Neuronal stem cell (in vitro differentiated cells): Measurements from ENCODE around the gene KCNK2.

Experiments used
- DNase-seq: peaks from one replicate; pipeline ENCODE4 v3.0.0-alpha.2; 2013; ENCODE audit warnings: low spot score
- H2AFZ ChIP-seq: one replicate; pipeline ENCODE4 v1.6.1; 2013; ENCODE audit warnings: mild to moderate bottlenecking, low read length, inconsistent platforms
- H2AK5ac ChIP-seq: 2 replicates; pipeline ENCODE4 v1.6.1; 2013; ENCODE audit warnings: low read depth, mild to moderate bottlenecking, inconsistent platforms, low read length, moderate library complexity, mixed read lengths
- H2BK120ac ChIP-seq: 2 replicates; pipeline ENCODE4 v1.6.1; 2013; ENCODE audit warnings: low read depth, mild to moderate bottlenecking, inconsistent platforms, low read length, moderate library complexity, mixed read lengths
- H2BK12ac ChIP-seq: one replicate; pipeline ENCODE4 v1.6.1; 2013; ENCODE audit warnings: low read length, inconsistent platforms
- H2BK15ac ChIP-seq: 2 replicates; pipeline ENCODE4 v1.6.1; 2013; ENCODE audit warnings: mild to moderate bottlenecking, low read length, inconsistent platforms, mixed read lengths
- H2BK5ac ChIP-seq: one replicate; pipeline ENCODE4 v1.6.1; 2013; ENCODE audit warnings: inconsistent platforms, mild to moderate bottlenecking, low read length, moderate library complexity
- H3K14ac ChIP-seq: one replicate; pipeline ENCODE4 v1.6.1; 2013; ENCODE audit warnings: low read length, inconsistent platforms
- H3K18ac ChIP-seq: 2 replicates; pipeline ENCODE4 v1.6.1; 2013; ENCODE audit warnings: low read length, inconsistent platforms
- H3K23ac ChIP-seq: 2 replicates; pipeline ENCODE4 v1.6.1; 2013; ENCODE audit warnings: low read depth, mild to moderate bottlenecking, mixed read lengths, low read length, inconsistent platforms; ENCODE audit not compliant: poor library complexity
- H3K27ac ChIP-seq: replicated peaks from 3 replicates; pipeline ENCODE4 v1.5.1; 2013; ENCODE audit warnings: low read length, inconsistent platforms
- H3K27me3 ChIP-seq, 3 experiments: 2 replicates each; pipeline ENCODE4 v1.6.1; 2013; ENCODE audit warnings: low read length in 3 of 3, mild to moderate bottlenecking in 2 of 3, inconsistent platforms in 1 of 3, low read depth in 1 of 3, mixed read lengths in 1 of 3, moderate library complexity in 1 of 3; ENCODE audit not compliant: control insufficient read depth in 3 of 3, insufficient read depth in 3 of 3
- H3K36me3 ChIP-seq, 2 donors: replicated peaks in 1 of 2; 2 replicates each; pipeline ENCODE4 v1.6.1; 2013; ENCODE audit warnings: low read length in 2 of 2; ENCODE audit not compliant: control insufficient read depth in 2 of 2, insufficient read depth in 2 of 2
- H3K4ac ChIP-seq: 2 replicates; pipeline ENCODE4 v1.6.1; 2013; ENCODE audit warnings: inconsistent platforms, mild to moderate bottlenecking, low read length, moderate library complexity
- H3K4me1 ChIP-seq, 2 donors: 1 replicate in 1 of 2; 2 replicates in 1 of 2; pipeline ENCODE4 v1.6.1; 2013; ENCODE audit warnings: low read length in 2 of 2, low read depth in 1 of 2; ENCODE audit not compliant: control insufficient read depth in 2 of 2, insufficient read depth in 1 of 2
- H3K4me2 ChIP-seq: one replicate; pipeline ENCODE4 v1.6.1; 2013; ENCODE audit warnings: mild to moderate bottlenecking, low read length, inconsistent platforms; ENCODE audit not compliant: insufficient read depth, poor library complexity, severe bottlenecking
- H3K4me3 ChIP-seq, 2 donors: 2 replicates each; pipeline ENCODE4 v1.5.1; 2013; ENCODE audit warnings: low read length in 2 of 2, mild to moderate bottlenecking in 2 of 2, inconsistent platforms in 1 of 2, moderate library complexity in 1 of 2
- H3K79me1 ChIP-seq: one replicate; pipeline ENCODE4 v1.6.1; 2013; ENCODE audit warnings: low read depth, mild to moderate bottlenecking, inconsistent platforms, low read length, moderate library complexity
- H3K9ac ChIP-seq: one replicate; pipeline ENCODE4 v1.6.1; 2013; ENCODE audit warnings: mild to moderate bottlenecking, low read depth, low read length, inconsistent platforms; ENCODE audit not compliant: poor library complexity
- H3K9me3 ChIP-seq, 2 donors: replicated peaks in 1 of 2; 2 replicates each; pipeline versions ENCODE3 to v1.6.1; 2013; ENCODE audit warnings: low read length in 2 of 2, mild to moderate bottlenecking in 2 of 2, inconsistent platforms in 1 of 2, low read depth in 1 of 2, mixed read lengths in 1 of 2, moderate library complexity in 1 of 2; ENCODE audit not compliant: control insufficient read depth in 2 of 2, insufficient read depth in 1 of 2
- H4K8ac ChIP-seq: one replicate; pipeline ENCODE4 v1.6.1; 2013; ENCODE audit warnings: low read depth, mild to moderate bottlenecking, inconsistent platforms, low read length, moderate library complexity
- H4K91ac ChIP-seq: one replicate; pipeline ENCODE4 v1.6.1; 2013; ENCODE audit warnings: low read length, low read depth, mild to moderate bottlenecking, inconsistent platforms; ENCODE audit not compliant: poor library complexity
- WGBS, 2 donors: extraction: QIAGEN DNeasy Blood & Tissue Kit; methylation state at CpG; one replicate each; pipeline ENCODE4 v1.1.7; 2013; ENCODE audit warnings: missing lambda C conversion rate in 2 of 2, mixed read lengths in 1 of 2; ENCODE audit not compliant: insufficient read length in 2 of 2, insufficient replicate concordance in 1 of 2; ENCODE audit errors: extremely low coverage in 2 of 2; 5-methylcytosine and 5-hydroxymethylcytosine counted together

Gene KCNK2

DNA sequence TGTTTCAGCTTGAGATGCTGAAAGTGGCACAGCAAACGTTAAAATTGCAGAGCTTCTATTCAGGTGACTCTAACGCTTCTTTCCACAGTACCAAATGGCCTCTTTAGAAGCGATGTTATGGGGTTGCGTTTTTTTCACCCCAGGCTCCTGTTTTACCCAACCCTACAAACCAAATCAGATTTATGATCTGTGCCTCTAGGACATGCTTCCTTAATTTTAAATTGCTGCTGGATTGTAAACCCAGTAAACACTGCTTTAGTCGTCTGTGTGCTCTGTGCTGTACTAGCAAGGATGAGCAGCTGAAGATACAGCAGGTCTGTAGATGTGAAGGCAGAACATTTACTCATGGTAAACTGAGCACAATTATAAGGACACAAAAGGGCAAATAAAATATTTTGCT, 13.0 kb downstream of the KCNK2 start:
- H4K8ac ChIP-seq: no peak overlapping the region
- H2AK5ac ChIP-seq: no peak overlapping the region
- no peak overlapping the region for H3K27ac ChIP-seq
- H3K14ac ChIP-seq: no peak overlapping the region
- no peak overlapping the region for H3K18ac ChIP-seq
- no peaks in the 10 kb centered on the region for H3K36me3 ChIP-seq
- no peaks in the 10 kb centered on the region for H3K4me1 ChIP-seq
- DNase-seq: no peak
- H3K23ac ChIP-seq: no peak overlapping the region
- no peaks in the 10 kb centered on the region for H3K79me1 ChIP-seq
- no peak overlapping the region for H2BK120ac ChIP-seq
- H3K9ac ChIP-seq: no peak overlapping the region
- no peak overlapping the region for H2AFZ ChIP-seq
- WGBS, 2 donors: no CpG with 5 or more reads among the region's 5 CpGs
- H2BK5ac ChIP-seq: no peak overlapping the region
- H2BK12ac ChIP-seq: no peak overlapping the region
- H3K4me2 ChIP-seq: no peak overlapping the region
- no peaks in the 10 kb centered on the region for H3K27me3 ChIP-seq
- H2BK15ac ChIP-seq: no peak overlapping the region
- no peak overlapping the region for H3K4ac ChIP-seq
- no peak overlapping the region for H4K91ac ChIP-seq
- H3K9me3 ChIP-seq: no peaks in the 10 kb centered on the region
- H3K4me3 ChIP-seq: no peak overlapping the region

DNA sequence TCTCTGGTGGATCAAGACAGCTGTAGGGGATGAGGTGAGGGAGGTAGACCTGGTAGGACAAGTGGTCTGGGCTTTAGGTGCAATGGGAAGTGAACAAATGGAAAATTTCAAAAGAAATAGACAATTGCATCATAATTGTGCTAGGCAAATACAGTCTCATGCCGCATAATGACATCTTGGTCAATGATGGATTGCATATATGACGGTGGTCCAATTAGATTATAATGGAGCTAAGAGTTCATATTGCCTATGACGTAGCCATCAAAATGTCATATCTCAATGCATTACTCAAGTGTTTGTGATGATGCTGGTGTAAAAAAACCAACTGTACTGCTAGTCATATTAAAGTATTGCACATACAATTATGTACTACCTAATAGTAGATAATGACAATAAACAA, 19.0 kb downstream of the KCNK2 start:
- no peak overlapping the region for H3K4me2 ChIP-seq
- no peak overlapping the region for H4K8ac ChIP-seq
- H3K27me3 ChIP-seq: no peaks in the 10 kb centered on the region
- no peaks in the 10 kb centered on the region for H3K9me3 ChIP-seq
- no peak overlapping the region for H2AK5ac ChIP-seq
- H2BK12ac ChIP-seq: no peak overlapping the region
- H2BK5ac ChIP-seq: no peak overlapping the region
- no peak overlapping the region for H3K14ac ChIP-seq
- H2BK120ac ChIP-seq: no peak overlapping the region
- no peak overlapping the region for H3K27ac ChIP-seq
- no peaks in the 10 kb centered on the region for H3K4me1 ChIP-seq
- H3K36me3 ChIP-seq: no peaks in the 10 kb centered on the region
- H3K18ac ChIP-seq: no peak overlapping the region
- H3K9ac ChIP-seq: no peak overlapping the region
- H2AFZ ChIP-seq: no peak overlapping the region
- no peak overlapping the region for H3K4ac ChIP-seq
- H3K4me3 ChIP-seq: no peak overlapping the region
- no peak overlapping the region for H2BK15ac ChIP-seq
- no peak overlapping the region for H4K91ac ChIP-seq
- DNase-seq: no peak
- WGBS, 2 donors: no CpG with 5 or more reads among the region's 3 CpGs
- no peak overlapping the region for H3K23ac ChIP-seq
- no peaks in the 10 kb centered on the region for H3K79me1 ChIP-seq

DNA sequence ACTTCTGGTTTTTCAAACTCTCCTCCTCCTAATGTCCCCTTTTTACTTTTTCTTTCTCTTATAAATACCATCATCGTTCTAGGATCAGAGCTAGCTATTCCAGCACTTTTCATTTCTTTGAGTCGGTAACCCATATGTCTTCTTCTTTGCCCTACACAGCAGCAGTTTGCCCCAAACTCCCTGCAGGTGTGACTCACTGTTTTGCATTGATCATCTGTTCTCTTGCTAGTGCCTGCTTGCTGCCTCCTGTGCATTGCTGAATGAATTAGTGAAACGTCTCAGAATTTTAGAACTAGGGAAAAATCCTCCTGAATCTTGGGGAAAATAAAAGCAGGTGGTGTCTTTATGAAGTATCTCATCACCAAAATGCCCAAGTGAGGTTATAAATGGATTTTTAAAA, 21.7 kb downstream of the KCNK2 start:
- no peaks in the 10 kb centered on the region for H3K36me3 ChIP-seq
- no peaks in the 10 kb centered on the region for H3K4me1 ChIP-seq
- no peak overlapping the region for H4K91ac ChIP-seq
- no peak overlapping the region for H3K4ac ChIP-seq
- H3K9ac ChIP-seq: no peak overlapping the region
- no peak overlapping the region for H2AK5ac ChIP-seq
- no peak overlapping the region for H2BK120ac ChIP-seq
- no peaks in the 10 kb centered on the region for H3K79me1 ChIP-seq
- no peak overlapping the region for H2BK15ac ChIP-seq
- H3K27ac ChIP-seq: no peak overlapping the region
- no peak overlapping the region for H3K4me3 ChIP-seq
- no peak overlapping the region for H2BK5ac ChIP-seq
- no peak for DNase-seq
- no peak overlapping the region for H2BK12ac ChIP-seq
- H3K18ac ChIP-seq: no peak overlapping the region
- H2AFZ ChIP-seq: no peak overlapping the region
- no peaks in the 10 kb centered on the region for H3K27me3 ChIP-seq
- H3K4me2 ChIP-seq: no peak overlapping the region
- H3K23ac ChIP-seq: no peak overlapping the region
- no peak overlapping the region for H4K8ac ChIP-seq
- no CpG with 5 or more reads among the region's 3 CpGs for WGBS, 2 donors
- no peak overlapping the region for H3K14ac ChIP-seq
- H3K9me3 ChIP-seq: no peaks in the 10 kb centered on the region

DNA sequence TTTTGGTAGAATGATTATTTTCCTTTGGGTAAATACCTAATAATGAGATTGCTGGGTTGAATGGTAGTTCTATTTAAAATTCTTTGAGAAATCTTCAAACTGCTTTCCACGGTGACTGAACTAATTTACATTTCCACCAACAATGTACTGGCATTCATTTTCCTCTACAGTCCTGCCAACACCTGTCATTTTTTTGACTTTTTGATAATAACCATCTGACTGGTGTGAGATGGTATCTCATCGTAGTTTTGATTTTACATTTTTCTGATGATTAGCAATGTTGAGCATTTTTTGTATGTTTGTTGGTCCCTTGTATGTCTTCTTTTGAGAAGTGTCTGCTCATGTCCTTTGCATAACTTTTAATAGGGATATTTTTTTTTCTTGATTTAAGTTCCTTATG, 23.5 kb downstream of the KCNK2 start:
- H2AFZ ChIP-seq: no peak overlapping the region
- no peak overlapping the region for H2BK15ac ChIP-seq
- no peak overlapping the region for H2AK5ac ChIP-seq
- H3K4me2 ChIP-seq: no peak overlapping the region
- no peak overlapping the region for H3K4ac ChIP-seq
- no peak overlapping the region for H3K27ac ChIP-seq
- no peak overlapping the region for H3K23ac ChIP-seq
- H4K8ac ChIP-seq: no peak overlapping the region
- H2BK12ac ChIP-seq: no peak overlapping the region
- no CpG with 5 or more reads among the region's 2 CpGs for WGBS, 2 donors
- no peaks in the 10 kb centered on the region for H3K9me3 ChIP-seq
- DNase-seq: no peak
- H3K79me1 ChIP-seq: no peaks in the 10 kb centered on the region
- H3K18ac ChIP-seq: no peak overlapping the region
- H3K27me3 ChIP-seq: no peaks in the 10 kb centered on the region
- H3K9ac ChIP-seq: no peak overlapping the region
- no peak overlapping the region for H2BK120ac ChIP-seq
- no peak overlapping the region for H4K91ac ChIP-seq
- no peak overlapping the region for H2BK5ac ChIP-seq
- no peak overlapping the region for H3K14ac ChIP-seq
- H3K4me3 ChIP-seq: no peak overlapping the region
- H3K4me1 ChIP-seq: no peaks in the 10 kb centered on the region
- H3K36me3 ChIP-seq: no peaks in the 10 kb centered on the region
